BE2C (cell line): ENCODE results near the gene ZXDA.
"Not testable (repeated sequence)": the region's sequence is repeated elsewhere in the genome, so short reads cannot be mapped to it uniquely, and the experiment has no call there.

Experiments
- DNase-seq: peaks from one replicate; pipeline ENCODE4 v3.0.0-alpha.2; 2020
- H3K27me3 ChIP-seq: fragments of 250-450 bp; sonication (Bioruptor Pico); 2 replicates; pipeline ENCODE4 v1.5.1; 2020; ENCODE audit warnings: mild to moderate bottlenecking
- H3K36me3 ChIP-seq: fragments of 250-450 bp; sonication (Bioruptor Pico); 2 replicates; pipeline ENCODE4 v1.5.1; 2020; ENCODE audit warnings: mild to moderate bottlenecking
- H3K4me1 ChIP-seq: fragments of 250-450 bp; sonication (Bioruptor Pico); 2 replicates; pipeline ENCODE4 v1.5.1; 2020
- H3K4me3 ChIP-seq: 2 replicates; pipeline ENCODE4 v1.5.1; 2011; ENCODE audit warnings: low read depth, low read length
- H3K9me3 ChIP-seq: fragments of 250-450 bp; sonication (Bioruptor Pico); 2 replicates; pipeline ENCODE4 v1.5.1; 2020
- TF ChIP-seq, protein P1 (sequence below): IDR thresholded peaks from 2 replicates; pipeline ENCODE4 v1.5.1; 2012; ENCODE audit warnings: mild to moderate bottlenecking, low read depth, low read length

Gene ZXDA

DNA sequence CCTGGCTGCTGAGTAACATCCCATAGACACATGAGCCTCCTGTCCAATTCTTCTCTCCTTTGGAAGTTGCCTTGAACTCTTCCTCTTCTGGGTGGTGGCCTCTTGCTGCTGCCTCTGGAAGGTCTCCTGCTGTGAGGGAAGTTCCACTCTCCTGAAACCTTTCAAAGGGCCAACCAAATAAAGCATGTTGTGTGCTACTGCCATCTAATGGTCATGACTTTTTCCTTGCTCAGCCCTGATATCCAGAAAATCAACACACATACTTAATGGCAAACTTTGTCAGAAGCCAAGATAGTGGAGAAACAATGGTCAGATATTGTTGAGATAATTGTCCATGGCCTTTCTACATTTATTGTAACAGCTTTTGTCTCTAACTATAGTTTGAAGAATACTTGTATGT is 19.1 kb upstream of the ZXDA start:
- TF ChIP-seq, protein P1, sequence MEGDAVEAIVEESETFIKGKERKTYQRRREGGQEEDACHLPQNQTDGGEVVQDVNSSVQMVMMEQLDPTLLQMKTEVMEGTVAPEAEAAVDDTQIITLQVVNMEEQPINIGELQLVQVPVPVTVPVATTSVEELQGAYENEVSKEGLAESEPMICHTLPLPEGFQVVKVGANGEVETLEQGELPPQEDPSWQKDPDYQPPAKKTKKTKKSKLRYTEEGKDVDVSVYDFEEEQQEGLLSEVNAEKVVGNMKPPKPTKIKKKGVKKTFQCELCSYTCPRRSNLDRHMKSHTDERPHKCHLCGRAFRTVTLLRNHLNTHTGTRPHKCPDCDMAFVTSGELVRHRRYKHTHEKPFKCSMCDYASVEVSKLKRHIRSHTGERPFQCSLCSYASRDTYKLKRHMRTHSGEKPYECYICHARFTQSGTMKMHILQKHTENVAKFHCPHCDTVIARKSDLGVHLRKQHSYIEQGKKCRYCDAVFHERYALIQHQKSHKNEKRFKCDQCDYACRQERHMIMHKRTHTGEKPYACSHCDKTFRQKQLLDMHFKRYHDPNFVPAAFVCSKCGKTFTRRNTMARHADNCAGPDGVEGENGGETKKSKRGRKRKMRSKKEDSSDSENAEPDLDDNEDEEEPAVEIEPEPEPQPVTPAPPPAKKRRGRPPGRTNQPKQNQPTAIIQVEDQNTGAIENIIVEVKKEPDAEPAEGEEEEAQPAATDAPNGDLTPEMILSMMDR = peak; percentile 54
- Histone ChIP-seq H3K4me3 (no peak overlapping the region), H3K4me1 (no peaks in the 10 kb centered on the region), H3K9me3 (no peaks in the 10 kb centered on the region), H3K36me3 (no peaks in the 10 kb centered on the region), H3K27me3 (no peaks in the 10 kb centered on the region)
- DNase-seq = no peak

DNA sequence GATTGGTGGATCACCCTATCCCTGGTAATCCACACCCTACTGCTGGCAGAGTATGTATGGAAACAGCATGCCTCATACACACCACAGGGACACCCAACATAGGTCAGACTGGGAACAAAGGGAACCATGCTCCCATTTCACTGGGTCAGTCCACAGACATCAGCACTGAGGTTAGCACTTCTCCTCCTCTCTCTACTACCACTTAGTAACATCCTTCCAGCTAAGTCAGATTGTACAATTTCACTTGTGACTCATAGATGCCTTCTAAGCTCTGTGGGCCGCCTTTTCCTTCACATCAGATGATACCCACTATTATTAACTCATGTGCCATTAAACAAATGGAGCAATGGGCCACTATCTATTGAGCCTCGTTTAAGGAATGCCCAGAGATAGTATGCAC is 15.5 kb upstream of the ZXDA start:
- Histone ChIP-seq H3K9me3 (no peaks in the 10 kb centered on the region), H3K4me3 (no peak overlapping the region), H3K36me3 (no peaks in the 10 kb centered on the region), H3K4me1 (no peaks in the 10 kb centered on the region), H3K27me3 (no peaks in the 10 kb centered on the region)
- TF ChIP-seq, protein P1 = no peak
- no peak for DNase-seq

DNA sequence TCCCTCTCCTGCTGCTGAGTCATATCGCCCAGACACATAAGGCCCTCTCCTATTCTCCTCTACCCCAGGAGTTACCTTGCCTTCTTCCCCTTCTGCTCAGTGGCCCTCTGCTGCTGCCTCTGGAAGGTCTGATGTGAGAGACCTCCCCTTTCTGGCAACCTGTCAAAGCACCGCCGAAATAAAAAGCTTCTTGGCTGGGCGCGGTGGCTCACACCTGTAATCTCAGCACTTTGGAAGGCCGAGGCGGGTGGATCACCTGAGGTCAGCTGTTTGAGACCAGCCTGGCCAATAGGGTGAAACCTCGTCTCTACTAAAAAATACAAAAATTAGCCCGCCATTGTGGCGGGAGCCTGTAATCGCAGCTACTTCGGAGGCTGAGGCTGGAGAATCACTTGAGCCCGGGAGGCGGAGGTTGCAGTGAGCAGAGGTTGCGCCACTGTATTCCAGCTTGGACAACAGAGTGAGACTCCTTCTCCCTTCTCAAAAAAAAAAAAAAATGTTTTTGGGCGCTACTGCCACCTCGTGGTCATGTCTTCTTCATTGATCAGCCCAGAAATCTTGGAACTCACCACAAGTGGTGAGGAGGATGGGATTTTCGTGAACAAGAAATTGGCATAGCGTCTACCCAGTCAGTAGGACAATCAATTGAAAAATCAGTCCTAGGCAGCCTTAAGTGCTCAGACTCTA is 8.6 kb upstream of the ZXDA start:
- no peak overlapping the region for H3K4me3 ChIP-seq
- no peaks in the 10 kb centered on the region for H3K9me3 ChIP-seq
- H3K4me1 ChIP-seq = no peaks in the 10 kb centered on the region
- H3K36me3 ChIP-seq = no peaks in the 10 kb centered on the region
- TF ChIP-seq, protein P1 = peak; percentile 37
- no peak for DNase-seq
- H3K27me3 ChIP-seq = no peaks in the 10 kb centered on the region

DNA sequence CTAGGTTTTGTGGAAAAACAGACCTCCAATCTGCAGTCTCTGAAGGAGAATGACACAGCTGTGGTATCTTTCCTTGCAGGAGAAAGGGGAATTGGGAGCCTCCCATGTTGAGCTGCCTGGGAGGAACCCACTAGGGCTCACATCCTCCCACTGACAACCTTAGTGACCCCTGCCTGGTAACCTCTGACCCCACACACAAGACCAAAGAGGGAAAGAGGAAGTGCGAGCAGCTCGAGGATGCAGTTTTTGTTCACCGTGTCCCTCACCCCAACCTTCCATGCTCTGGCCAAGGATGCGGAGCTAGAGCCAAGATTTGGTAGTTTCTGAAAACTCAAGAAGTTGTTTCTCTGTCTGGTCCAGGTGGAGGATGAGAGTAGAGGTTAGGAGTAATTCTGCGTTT is 5.4 kb upstream of the ZXDA start:
- no peak overlapping the region for H3K4me3 ChIP-seq
- no peaks in the 10 kb centered on the region for H3K9me3 ChIP-seq
- H3K4me1 ChIP-seq = no peaks in the 10 kb centered on the region
- no peak for DNase-seq
- H3K27me3 ChIP-seq = no peaks in the 10 kb centered on the region
- TF ChIP-seq, protein P1 = no peak
- no peaks in the 10 kb centered on the region for H3K36me3 ChIP-seq

DNA sequence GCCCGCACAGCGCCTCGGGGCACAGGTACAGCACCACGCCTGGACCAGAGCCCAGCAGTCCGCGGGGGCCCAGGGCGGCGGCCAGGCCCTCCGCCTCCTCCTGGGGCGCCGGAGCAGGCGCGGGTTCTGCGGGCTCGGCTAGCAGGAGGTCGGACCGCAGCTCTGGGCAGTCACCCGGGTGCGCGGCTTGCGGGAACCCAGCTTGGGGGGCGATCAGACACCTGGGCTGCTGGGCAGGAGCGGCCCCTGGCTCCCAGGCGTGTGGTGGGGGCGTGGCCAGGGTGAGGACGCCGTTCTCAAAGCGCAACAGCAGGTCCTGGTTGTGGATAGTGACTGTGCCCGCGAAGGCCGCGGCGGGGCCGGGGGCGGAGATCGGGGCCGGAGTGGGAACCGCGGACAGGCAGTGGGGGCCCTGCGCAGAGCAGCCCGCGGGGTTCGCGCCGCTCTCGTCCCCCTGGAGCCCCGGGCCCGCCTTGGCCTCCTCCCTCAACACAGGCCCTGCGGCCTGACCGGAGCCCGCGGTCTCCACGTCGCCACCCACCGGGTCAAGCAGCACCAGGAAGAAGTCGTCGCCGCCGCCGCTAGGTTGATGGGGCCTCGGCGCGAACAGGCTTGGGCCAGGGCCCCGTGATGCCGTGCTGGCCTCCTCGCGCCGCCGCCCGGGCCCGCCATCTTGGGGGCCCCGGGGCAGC is 517 bp downstream of the ZXDA start:
- DNase-seq = peak; percentile 37
- peak overlapping the region; percentile 56 for H3K4me3 ChIP-seq
- not testable (repeated sequence) for H3K4me1 ChIP-seq, H3K27me3 ChIP-seq, H3K36me3 ChIP-seq, H3K9me3 ChIP-seq

DNA sequence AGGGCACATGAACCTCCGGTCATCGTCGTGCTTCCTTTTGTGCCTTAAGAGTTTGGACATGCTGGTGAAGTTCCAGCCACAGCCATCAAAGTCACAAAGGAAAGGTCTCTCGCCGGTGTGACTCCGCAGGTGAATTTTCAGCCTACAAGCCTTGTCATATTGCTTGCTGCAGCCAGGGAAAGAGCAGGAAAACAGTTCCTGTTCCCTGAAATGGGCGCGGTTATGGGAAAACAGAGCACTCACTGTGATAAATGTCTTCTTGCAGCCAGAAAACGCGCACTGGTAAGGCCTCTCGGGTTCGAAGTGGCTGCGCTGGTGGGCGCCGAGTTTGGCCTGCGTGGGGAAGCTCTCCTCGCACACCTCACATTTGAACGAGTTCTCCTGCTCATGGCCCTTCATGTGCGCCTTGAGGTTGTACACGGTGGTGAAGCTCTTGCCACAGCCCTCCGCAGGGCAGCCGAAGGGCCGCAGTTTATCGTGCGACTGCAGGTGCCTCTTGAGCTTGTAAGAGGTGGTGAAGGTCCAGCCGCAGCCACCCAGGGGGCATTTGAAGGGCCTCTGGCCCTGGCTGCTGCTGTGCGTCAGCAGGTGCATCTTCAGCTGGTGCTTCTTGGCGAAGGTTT is 1.2 kb downstream of the ZXDA start:
- H3K9me3 ChIP-seq, H3K4me1 ChIP-seq, H3K27me3 ChIP-seq, H3K36me3 ChIP-seq, DNase-seq: not testable (repeated sequence)
- H3K4me3 ChIP-seq = peak overlapping the region; percentile 56

DNA sequence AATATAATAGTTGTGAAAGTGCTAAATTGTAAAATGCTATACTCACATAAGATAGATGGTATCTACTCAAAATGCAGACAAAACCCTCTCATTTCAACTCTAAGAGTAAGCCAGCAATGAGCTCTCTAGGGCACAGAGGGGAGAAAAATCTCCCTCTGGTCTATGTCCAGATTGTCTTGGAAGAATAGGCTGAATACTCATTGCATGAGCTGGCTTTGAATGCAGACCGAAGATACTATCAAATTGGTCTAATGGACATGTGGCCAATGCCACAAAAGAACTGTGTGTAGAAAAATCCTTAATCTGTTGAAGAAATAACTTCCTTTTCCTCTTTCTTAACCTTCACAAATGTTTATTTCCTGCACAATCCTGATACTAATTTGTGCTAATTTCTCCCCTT is 3.5 kb downstream of the ZXDA start:
- no peaks in the 10 kb centered on the region for H3K27me3 ChIP-seq
- H3K9me3 ChIP-seq = no peaks in the 10 kb centered on the region
- DNase-seq = no peak
- H3K36me3 ChIP-seq = no peaks in the 10 kb centered on the region
- H3K4me3 ChIP-seq = no peak overlapping the region; the same call in 1 of the 2 replicates
- TF ChIP-seq, protein P1 = no peak
- H3K4me1 ChIP-seq = no peaks in the 10 kb centered on the region
